CD1c-positive myeloid dendritic cell (primary cell): ENCODE results near the gene IMMP2L.

Experiments used
- DNase-seq: peaks from one replicate; pipeline ENCODE4 v3.0.0-alpha.2; 2016; ENCODE audit errors: extremely low spot score

The IMMP2L gene

DNA sequence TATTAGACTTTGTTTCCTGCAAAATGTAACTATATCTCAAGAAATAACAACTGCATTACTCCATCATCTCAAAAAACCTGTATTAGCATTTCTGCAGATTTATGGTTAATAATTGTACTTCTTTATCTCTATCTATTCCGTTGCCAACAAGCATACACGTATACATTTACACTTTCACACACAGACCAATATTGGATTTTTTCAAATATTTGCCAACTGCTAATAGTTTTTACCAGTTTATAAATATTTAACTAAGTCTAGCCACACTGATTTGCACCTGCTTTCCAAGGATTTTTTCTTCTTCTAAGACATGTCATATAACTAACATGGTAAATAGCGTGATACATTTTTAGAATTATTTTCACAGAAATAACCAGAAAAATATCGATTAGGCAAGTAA is 459.2 kb downstream of the IMMP2L start:
- DNase-seq = no peak

DNA sequence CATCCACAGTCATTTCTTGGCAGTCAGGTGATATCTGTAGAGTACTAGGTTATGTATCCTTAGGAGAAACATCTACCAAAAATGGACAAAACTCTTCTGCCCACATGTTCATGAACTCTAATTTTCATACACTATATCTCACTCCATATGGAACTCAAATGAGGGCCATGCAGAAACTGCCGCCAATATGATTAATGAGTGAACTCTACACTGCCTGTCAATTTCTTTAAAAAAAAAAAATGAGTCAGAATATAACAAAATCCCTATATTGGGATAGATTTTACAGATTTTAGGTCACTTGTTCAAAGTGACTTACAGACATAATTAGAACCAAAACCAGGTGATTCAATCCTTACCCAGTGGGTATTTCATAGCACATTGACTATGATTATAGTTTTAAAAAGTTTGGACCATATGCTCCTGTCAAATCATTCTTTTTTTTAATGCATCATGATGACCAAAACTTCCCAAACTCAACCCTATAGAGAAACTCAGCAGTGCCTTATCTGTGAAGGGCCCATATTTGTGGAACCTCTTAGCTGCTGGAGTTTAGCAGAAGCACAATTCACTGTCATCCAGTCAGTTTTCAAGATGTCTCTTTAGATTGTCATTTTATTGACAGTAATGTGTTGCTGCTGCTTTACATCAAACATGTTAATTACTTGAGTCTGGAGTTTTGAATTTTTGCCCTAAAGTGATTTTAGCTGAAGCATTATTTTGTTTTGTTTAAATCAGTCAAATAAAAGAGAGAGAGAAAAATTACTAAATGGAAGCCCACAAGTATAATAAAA is 460.2 kb downstream of the IMMP2L start:
- no peak for DNase-seq

DNA sequence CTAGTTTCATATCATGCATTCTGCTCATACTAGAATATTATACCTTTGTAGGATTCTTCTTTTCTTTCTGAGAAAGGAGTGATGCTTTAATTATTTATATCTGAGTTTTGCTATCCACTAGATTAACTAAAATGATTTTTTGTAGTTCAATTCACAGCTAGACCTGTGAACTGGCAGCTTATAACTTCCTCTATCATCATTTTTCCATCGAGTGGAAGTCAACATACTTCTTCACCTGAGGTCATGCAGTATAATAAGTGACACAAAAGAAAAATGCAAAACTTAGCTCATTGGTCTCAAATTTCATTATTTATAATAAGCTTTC is 463.4 kb downstream of the IMMP2L start:
- DNase-seq = no peak

DNA sequence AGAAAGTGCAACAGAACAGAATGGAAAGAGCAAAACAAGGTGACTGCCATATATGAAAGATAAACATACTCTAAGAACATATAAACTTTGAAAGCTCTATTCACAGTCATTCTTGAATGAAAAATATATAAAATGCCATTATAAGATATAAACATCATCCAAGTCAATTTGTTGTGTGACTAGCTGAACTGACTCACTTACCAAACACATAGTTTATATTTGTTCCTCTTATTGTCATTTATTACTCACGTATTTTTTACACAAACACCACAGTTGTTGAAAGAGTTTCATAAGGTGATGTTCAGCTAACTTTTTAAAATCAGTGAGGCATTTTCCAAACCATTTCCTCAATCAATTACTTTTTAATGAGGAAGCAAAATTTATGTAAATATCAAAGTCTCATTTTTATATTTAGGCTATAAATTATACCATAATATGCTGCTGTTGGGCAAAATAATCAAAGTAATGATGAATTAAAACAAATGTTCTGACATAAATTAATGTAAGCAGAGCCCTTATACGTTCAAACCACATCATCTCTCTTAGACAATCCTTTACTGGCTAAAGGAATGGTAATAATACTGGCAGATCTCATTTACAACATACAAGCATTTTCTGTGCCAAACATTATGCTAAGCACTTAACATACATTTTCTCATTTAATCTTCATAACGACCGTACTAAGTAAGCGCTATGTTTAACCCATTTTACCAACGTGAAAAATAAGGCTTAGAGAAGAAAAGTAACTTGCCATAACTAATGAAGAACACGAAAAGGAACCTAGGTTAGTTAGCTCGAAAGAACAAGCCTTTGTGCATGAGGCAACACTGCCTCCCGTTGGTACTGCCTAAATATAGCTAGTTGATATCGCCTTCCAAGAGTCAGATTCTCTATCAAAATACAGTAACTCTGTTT is 464.0 kb downstream of the IMMP2L start:
- peak; percentile 45 for DNase-seq

DNA sequence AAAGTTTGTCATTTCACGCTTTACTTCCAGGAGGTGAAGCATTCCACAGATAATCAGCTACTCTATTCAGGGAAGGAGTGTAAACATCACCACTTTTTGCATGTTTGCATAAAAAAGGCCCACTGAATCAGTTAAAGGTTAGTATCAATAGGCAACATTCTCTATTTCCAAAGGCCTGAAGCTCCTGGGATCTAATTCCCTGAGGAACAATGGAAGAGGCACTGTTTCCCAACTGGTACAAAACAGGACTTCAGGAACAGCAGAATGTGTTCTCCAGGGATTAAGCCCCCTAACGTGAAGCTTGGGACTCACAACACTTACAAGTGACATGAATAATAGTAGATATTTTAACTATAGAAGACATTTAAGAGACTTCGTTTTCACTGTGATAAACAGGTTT is 465.3 kb downstream of the IMMP2L start:
- DNase-seq = no peak

DNA sequence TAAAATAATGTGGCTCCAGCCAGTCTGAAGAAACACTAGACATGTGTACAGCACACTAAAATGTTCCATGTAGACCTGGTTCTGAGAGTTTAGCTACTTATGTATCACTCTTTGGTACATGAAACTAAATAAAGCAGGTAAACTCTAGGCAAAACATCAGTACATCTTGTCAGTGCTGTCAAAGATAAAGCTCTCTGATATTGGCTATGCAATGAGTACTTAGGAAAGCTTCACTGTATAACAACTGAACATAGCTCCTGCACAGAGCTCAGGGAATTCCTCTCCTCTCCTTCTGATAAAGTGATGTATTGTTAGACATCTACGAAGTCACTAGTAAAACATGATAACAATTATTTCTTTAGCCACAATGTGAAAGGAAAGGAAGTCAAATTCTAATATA is 467.9 kb downstream of the IMMP2L start:
- DNase-seq = no peak

DNA sequence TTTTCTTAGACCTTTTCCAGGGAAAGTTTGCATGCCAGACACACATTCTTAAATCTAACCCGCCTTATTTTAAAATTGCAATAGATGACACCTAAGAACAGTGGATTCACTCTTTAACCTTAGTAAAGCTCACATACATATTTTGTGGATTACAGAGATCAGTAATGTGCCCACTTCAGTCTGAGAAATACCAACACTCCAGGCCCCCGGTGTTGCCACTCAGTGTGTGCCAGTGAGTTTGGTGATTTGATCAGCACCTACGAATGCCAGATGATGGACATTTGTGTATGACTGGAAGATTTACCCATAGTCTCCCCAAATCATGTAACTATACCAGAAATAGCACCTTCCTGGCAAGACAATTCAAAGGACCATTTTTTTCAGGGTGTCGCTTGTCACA is 468.8 kb downstream of the IMMP2L start:
- no peak for DNase-seq

DNA sequence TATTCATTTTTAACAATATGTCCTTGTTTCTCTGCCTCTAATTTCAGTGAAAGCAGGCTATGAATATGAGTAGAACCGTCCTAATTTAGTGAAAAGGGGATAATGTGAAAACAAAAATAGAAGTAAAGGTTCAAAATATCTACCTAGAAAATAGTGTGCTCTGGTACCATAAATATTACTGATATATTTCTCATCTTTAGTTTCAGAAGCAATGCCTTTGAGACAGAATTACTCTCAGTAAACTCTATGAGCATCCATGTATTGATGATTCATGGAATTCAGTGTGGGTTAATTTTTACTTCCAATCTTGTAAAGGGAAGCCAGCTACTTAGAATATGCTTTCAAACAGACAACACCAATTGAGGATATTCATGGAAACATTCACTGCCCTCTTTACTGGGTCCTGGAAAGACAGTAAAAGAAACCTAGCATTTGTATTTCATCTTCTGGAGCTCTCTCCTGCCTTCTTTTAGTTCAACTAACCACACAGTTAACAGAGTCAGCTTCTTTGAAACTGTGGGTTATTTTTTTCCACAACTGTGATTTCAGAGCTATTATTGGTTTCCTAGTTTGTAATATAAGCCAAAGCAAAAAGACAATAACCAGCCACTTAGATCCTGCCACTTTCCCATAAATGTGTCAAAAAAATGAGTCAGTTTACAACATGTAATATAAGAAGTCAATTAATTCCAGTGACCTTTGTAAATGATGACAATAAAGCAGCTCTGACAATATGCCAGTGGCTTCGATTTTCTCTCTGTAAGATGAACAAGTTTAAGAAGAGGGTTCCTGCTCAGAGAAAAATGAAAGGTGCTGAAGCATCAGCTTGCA is 469.7 kb downstream of the IMMP2L start:
- no peak for DNase-seq

DNA sequence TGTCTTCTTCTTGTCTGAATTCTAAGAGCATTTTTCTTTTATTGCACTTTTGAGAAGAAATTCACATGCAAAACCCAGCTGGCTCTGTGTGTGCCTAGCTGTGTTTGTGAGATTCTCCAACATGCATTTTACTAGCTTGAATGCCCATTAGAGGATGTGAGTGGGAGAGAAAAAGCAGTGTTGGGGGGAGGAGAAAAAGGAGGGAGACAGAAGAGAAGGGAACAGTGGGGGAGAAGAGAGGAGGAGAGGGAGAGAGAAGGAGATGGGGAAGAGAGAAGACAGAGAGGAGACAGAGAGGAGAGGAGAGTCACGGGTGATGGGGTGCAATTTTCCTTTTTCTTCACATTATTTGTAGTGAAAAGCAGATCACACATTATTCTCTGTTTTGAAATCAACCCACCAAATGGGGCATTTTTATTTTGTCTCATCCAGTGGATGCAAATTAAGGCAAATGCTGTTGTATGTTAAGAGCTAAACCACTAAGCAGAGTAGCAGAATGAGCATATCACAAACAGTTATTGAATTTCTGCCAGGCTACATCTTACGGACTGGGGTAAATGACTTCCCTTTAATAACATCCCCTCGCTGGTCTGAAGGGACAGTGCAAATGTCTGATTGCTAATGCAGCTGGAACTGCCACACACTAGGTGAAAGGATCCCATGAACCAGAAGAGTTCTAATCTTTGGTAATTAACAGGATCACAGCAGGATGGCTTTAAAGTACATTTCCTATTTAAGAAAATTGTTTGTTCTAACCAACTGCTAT is 470.5 kb downstream of the IMMP2L start:
- no peak for DNase-seq

DNA sequence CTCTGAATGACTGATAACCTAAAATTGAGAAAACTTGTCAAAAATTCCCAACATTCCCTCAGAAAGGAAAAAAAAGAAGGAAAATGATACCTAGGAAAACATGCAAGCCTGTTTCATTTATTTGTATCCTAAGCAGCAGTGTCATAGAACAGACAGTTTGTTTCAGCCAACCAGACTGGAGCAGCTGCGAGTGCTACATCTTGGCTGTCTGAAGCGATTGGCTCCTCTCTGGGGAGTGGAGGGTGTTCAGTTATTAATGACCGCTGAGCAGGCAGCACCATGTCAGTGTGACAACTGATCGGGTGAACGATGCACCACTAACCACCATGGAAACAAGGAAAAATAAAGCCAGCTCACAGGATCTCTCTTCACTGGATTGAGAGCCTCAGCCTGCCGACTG is 471.4 kb downstream of the IMMP2L start, which contains the start of gene LRRN3:
Gene LRRN3 (plus strand): TSS at position 282 of the 400 bp plus-strand sequence. CDS start 31,646 bp downstream, outside the sequence.
- DNase-seq = no peak

DNA sequence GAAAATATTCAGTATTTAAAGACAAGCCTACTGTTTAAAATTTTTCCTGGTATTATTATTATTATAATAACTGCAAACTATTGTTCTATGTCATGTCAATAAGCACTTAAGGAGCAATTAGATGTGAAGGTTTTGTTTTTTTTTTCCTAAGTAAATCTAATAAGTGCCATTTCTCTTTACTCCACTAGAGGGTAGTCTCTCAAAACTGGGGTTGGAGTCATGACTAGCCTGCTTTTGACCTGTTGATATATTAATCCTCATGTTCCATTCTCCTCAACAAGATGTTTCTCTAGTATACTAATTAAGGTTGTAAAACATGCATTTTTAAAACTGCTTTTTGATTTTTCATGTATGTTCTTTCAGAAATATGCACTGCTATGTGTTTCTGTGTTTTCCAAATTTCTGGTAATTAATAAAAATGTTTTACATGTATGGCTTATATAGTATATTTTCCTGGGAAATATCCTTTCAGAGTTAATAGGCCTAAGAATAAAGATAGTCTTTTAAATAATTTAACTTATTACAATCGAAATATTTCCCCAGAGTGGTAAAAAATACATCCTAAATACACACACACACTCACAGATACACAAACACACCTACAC is 472.4 kb downstream of the IMMP2L start:
- peak; percentile 57 for DNase-seq

DNA sequence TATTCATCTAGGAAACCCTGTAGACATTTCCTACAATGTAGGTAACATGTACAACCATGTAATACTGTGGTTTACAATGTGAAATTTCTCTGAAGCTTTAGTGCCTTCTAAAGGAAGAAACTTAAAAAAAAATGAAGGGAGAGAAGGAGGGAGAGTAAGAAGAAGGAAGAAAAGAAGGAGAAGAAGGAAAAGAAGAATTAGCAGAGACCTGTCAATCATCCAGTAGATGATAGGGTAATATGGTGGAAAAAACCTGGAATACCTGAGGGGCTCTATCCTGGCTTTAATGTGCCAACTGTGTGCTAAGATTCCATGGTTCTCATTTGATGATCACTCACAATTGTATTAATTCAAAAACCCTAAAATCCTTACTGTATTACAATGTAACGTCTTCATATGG is 474.0 kb downstream of the IMMP2L start:
- DNase-seq = no peak

DNA sequence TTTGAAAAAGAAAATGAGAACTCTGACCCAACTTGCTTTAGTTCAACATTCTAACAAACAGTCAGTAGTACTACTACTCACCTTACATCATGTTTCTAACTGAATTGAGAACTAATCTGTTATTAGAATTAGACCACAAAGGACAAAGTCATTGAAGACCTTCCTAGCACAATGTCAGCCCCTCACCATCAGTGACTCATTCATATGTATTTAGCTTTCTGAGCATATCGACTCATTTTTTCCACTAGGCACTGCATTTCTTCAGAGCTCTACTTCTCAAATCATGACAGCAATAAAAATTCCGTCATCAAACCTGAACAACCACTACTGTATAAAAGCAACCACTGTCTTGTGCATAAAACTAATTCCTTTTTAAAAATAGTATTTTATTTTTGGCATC is 475.8 kb downstream of the IMMP2L start:
- DNase-seq = no peak

DNA sequence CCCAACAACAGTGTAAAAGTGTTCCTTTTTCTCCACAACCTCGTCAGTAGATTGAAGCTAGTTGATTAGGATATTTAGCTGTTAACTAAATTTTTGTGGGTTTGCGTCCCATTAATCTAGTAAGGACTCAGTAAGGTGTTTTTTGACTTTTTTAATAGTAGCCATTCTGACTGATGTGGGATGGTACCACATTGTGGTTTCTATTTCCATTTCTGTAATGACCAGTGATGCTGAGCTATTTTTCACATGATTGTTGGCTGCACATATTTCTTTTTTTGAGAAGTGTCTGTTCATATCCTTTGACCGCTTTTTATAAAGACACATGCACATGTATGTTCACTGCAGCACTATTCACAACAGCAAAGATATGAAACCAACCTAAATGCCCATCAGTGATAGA is 476.9 kb downstream of the IMMP2L start:
- no peak for DNase-seq

DNA sequence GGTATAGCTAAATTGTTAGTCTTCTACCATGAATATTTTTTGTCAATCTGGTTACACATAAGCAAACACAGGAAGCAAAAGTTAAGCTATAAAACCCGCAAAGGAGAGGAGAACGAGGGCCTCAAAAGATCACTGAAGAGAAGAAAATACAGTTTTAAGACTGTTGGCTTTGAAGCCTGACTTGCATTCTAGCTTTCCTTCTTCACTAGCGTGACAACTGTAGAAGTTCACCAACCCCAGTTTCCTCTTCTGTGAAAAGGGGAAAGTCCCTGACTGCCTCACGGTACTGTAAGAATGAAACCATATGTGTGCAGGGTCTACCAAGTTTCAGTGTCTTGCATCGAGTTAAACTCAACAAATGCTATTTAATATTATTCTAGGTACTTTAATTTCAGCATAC is 478.9 kb downstream of the IMMP2L start:
- DNase-seq = peak; percentile 86

DNA sequence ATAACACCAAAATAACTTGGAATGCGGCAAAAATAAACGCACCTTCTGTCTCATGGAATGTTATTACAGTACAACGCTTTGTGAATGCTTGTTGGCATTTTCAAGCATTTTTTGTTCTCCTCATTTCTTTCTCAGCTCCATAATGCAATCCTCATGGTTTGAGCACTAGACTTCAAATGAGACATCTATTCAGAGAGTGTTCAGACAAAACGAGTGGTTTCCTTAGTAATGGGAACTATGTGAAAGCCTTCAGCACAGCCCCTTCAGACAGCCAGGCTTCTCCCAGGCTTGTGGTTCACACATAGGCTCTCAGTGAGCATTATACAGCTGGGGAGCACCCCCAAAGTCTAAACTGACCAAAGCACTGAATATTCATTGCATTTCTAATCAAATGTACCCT is 479.9 kb downstream of the IMMP2L start:
- DNase-seq = no peak

DNA sequence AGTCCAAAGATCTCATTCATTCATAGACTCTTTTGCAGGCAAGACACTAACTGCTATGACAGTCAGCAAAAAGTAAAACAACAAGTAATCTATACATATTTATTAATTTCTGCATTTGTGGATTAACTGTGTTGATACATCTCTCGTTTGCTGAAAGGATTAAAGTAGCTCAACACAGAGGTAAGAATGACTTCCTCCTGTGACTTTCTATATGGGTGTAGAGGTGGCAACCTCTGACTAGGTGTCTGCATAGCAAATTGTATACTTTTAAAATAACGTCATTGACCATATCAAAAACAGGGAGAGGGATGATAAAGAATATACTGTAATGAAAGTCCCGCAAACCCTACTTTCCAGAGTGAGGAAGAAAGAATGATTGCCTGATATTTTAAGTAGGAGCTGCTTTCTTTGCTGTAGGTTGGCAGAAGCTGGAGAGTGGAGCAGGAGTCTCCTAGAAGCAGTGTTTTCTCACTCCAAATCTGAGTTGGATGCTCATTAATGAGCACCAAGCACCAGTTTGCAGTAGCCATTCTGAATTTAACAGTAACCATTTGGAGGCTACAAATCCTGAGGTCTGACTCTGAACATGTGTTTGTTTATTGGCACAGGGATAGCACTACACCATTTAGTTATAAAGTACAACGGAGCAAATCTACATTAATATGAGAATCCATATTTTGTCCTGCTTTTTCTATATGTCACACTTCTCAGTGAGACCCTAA is 480.6 kb downstream of the IMMP2L start:
- no peak for DNase-seq

DNA sequence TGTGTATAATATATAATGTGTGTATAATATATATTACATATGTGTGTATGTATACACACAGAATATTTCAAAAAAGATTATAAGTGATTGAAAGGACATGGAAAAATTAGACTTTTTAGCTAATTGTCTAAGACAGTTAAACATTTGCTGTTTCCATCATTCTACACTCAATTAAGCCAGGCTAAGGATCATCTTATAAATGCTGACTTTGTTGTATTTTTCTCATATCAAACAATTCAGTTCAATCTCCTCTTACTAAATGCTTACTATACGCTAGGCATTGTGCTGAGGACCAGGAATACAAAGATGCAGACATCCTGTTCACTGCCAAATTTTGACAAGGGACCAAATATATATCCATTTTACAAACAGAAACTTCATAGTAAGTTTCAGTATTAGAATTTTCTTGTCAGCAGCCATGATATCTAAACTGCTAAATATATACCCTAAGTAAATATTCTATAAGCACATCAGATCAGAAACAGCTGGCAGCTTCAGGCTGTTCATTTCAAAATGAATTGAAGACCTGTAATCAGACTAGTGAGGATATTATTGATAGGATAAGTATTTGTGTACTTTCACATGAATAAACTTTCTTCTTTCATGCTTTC is 481.7 kb downstream of the IMMP2L start:
- DNase-seq = no peak

DNA sequence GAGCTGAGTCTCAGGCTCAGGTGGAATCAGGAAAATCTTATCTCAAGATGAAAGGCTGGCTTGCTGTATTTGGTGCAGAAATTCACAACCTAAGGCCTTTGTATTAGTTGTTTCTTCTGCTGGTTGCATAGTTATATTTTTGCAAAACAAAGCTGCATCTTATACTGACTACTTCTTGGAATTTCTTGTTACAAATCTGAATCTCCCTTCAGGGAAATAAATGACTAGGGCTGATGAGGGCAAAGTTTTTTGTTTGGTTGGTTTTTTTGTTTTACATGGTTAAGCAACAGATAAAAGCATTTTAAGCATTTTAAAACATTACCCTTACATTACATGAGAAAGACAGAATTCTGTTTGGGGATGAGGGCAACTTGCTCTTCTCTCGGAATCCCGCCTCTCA is 485.3 kb downstream of the IMMP2L start:
- DNase-seq = no peak

DNA sequence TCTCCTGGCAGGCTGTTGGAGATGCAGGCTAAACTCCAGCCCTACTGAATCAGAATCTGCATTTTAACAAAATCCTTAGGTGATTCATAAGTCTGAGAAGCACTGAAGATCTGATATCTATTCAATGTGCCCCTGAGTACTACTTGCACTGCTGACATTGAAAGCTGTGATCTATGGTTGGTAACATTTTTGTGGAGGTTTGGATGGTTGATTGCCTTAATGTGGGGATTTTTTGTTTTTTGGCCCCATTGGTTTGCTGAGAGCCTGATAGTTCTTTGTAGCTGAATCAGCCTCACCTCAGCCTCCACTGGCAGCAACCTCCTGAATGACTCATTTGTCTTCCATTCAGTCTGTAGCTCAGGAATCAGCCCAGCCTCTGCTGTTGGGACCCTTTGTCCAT is 486.1 kb downstream of the IMMP2L start:
- DNase-seq = no peak
